Kidney (tissue), 22 donors: Measurements from ENCODE around the gene NOP53. TPM values are rescaled to one million over a fixed set of nuclear protein-coding genes. Genes with fewer than 3 reads are reported as not detected.

Source experiments
- DNase-seq, 5 donors: peaks; one replicate each; pipeline ENCODE4 v3.0.0-alpha.2; 2013 to 2020
- FAIRE-seq: peaks from 2 replicates; lab custom pipeline; 2012; peaks lifted over from hg19 to GRCh38; lab: Jason Lieb, UNC
- H3K27ac ChIP-seq, 2 donors: one replicate each; pipeline ENCODE4 v1.7.0; 2013; ENCODE audit warnings: low read depth in 2 of 2, low read length in 2 of 2, inconsistent platforms in 1 of 2
- H3K27me3 ChIP-seq: one replicate; pipeline ENCODE4 v1.7.1; 2013; ENCODE audit warnings: low read length, inconsistent platforms; ENCODE audit not compliant: control insufficient read depth, insufficient read depth
- H3K36me3 ChIP-seq, 3 donors: one replicate each; pipeline versions ENCODE4 v1.7.0 to v1.7.1; 2013; ENCODE audit warnings: low read length in 3 of 3, control low read depth in 1 of 3, inconsistent platforms in 1 of 3; ENCODE audit not compliant: insufficient read depth in 3 of 3, control insufficient read depth in 2 of 3
- H3K4me1 ChIP-seq, 3 donors: one replicate each; pipeline versions ENCODE4 v1.7.0 to v1.7.1; 2013; ENCODE audit warnings: low read length in 3 of 3, inconsistent platforms in 1 of 3, low read depth in 1 of 3; ENCODE audit not compliant: control insufficient read depth in 2 of 3, insufficient read depth in 2 of 3
- H3K4me3 ChIP-seq, 3 donors: one replicate each; pipeline versions ENCODE4 v1.7.0 to v1.8.1; 2013; ENCODE audit warnings: low read length in 3 of 3, control low read depth in 1 of 3, inconsistent platforms in 1 of 3
- H3K9ac ChIP-seq, 3 donors: one replicate each; pipeline versions ENCODE4 v1.7.0 to v1.7.1; 2013; ENCODE audit warnings: low read length in 3 of 3, control low read depth in 1 of 3, inconsistent platforms in 1 of 3
- H3K9me3 ChIP-seq, 3 donors: one replicate each; pipeline versions ENCODE4 v1.7.0 to v1.7.1; 2013; ENCODE audit warnings: low read length in 3 of 3, control low read depth in 1 of 3, inconsistent platforms in 1 of 3; ENCODE audit not compliant: control insufficient read depth in 2 of 3, insufficient read depth in 1 of 3
- intact Hi-C: fragments of 100-400 bp; cut with DNase I; formaldehyde crosslinking; loops from one replicate; pipeline ENCODE4 v1.11.1; 2022
- long read RNA-seq, 10 donors: library from polyadenylated mRNA in 1 of 10; unstranded in 1 of 10; transcript quantifications; one replicate each; pipeline ENCODE4 v2.0.0 and lab custom pipeline, GENCODE V29; 2021 to 2026
- polyA plus RNA-seq: library from polyadenylated mRNA; stranded (reverse); fragments of 350-450 nt; fragmentation: Illumina TruSeq; extraction: RNeasy Lipid Tissue Mini Kit (QIAGEN cat#74804); gene quantifications from one replicate; pipeline ENCODE4 v1.2.3, GENCODE V29; 2014; ENCODE audit warnings: low read depth, low replicate concordance; ENCODE audit not compliant: insufficient read depth
- total RNA-seq: library from RNA; stranded (reverse); fragmentation: NEBNext Ultra II Directional; extraction: Animal tissue kit (Norgen Biotek cat#: 25700); gene quantifications from one replicate; pipeline ENCODE4 v1.2.1, GENCODE V29; 2021
- TF ChIP-seq, protein P1 (sequence below): IDR thresholded peaks from 3 replicates; pipeline ENCODE4 v1.5.1; 2012; ENCODE audit warnings: mild to moderate bottlenecking, moderate library complexity, borderline replicate concordance; ENCODE audit not compliant: insufficient read depth; ENCODE audit errors: extremely low read depth
- donor health status: control.
- donor health status: control.
- donor health status: control.
- donor health status: control.
- donor health status: control.
- donor health status: DM: yes; HTN: yes; CAD: no.
- donor health status: Normal renal cell carcinoma (clear cell type).

Gene NOP53
- 305 TPM for total RNA-seq
- 258 TPM for polyA plus RNA-seq
- long read RNA-seq, donor 1, transcript NOP53-206 (2 exons, 265 nt) = minor isoform, 6 of 173 reads
- long read RNA-seq, donor 1, transcript NOP53-201 (13 exons, 1,528 nt) = major isoform, 108 of 173 reads
- long read RNA-seq, donor 1, partial matches to known transcripts = 59 of 173 reads
- long read RNA-seq, donor 1, other reads (novel, unspliced or antisense) = 0 of 173 reads
- long read RNA-seq, donor 2, transcript NOP53-201 (13 exons, 1,528 nt) = major isoform, 114 of 175 reads
- long read RNA-seq, donor 2, partial matches to known transcripts = 58 of 175 reads
- long read RNA-seq, donor 2, other reads (novel, unspliced or antisense) = 0 of 175 reads
- long read RNA-seq, donor 3, transcript NOP53-201 (13 exons, 1,528 nt) = major isoform, 132 of 194 reads
- long read RNA-seq, donor 3, partial matches to known transcripts = 56 of 194 reads
- long read RNA-seq, donor 3, other reads (novel, unspliced or antisense) = 0 of 194 reads
- long read RNA-seq, donor 4, transcript NOP53-201 (13 exons, 1,528 nt) = major isoform, 70 of 83 reads
- long read RNA-seq, donor 4, partial matches to known transcripts = 12 of 83 reads
- long read RNA-seq, donor 4, other reads (novel, unspliced or antisense) = 0 of 83 reads
- long read RNA-seq, donor 5, partial matches to known transcripts = 0 of 3 reads
- long read RNA-seq, donor 5, other reads (novel, unspliced or antisense) = 0 of 3 reads
- long read RNA-seq, donor 6, transcript NOP53-201 (13 exons, 1,528 nt) = major isoform, 48 of 83 reads
- long read RNA-seq, donor 6, partial matches to known transcripts = 30 of 83 reads
- long read RNA-seq, donor 6, other reads (novel, unspliced or antisense) = 0 of 83 reads
- long read RNA-seq, donor 7, transcript NOP53-206 (2 exons, 265 nt) = minor isoform, 126 of 421 reads
- long read RNA-seq, donor 7, transcript NOP53-201 (13 exons, 1,528 nt) = major isoform, 218 of 421 reads
- long read RNA-seq, donor 7, partial matches to known transcripts = 69 of 421 reads
- long read RNA-seq, donor 7, other reads (novel, unspliced or antisense) = 8 of 421 reads
- long read RNA-seq, donor 8, transcript NOP53-201 (13 exons, 1,528 nt) = major isoform, 117 of 192 reads
- long read RNA-seq, donor 8, transcript NOP53-206 (2 exons, 265 nt) = minor isoform, 12 of 192 reads
- long read RNA-seq, donor 8, partial matches to known transcripts = 61 of 192 reads
- long read RNA-seq, donor 8, other reads (novel, unspliced or antisense) = 0 of 192 reads
- long read RNA-seq, donor 9, transcript NOP53-206 (2 exons, 265 nt) = minor isoform, 8 of 147 reads
- long read RNA-seq, donor 9, transcript NOP53-201 (13 exons, 1,528 nt) = major isoform, 84 of 147 reads
- long read RNA-seq, donor 9, partial matches to known transcripts = 54 of 147 reads
- long read RNA-seq, donor 9, other reads (novel, unspliced or antisense) = 0 of 147 reads
- long read RNA-seq, donor 10, transcript NOP53-206 (2 exons, 265 nt) = minor isoform, 9 of 194 reads
- long read RNA-seq, donor 10, transcript NOP53-201 (13 exons, 1,528 nt) = major isoform, 96 of 194 reads
- long read RNA-seq, donor 10, partial matches to known transcripts = 86 of 194 reads
- long read RNA-seq, donor 10, other reads (novel, unspliced or antisense) = 0 of 194 reads

DNA sequence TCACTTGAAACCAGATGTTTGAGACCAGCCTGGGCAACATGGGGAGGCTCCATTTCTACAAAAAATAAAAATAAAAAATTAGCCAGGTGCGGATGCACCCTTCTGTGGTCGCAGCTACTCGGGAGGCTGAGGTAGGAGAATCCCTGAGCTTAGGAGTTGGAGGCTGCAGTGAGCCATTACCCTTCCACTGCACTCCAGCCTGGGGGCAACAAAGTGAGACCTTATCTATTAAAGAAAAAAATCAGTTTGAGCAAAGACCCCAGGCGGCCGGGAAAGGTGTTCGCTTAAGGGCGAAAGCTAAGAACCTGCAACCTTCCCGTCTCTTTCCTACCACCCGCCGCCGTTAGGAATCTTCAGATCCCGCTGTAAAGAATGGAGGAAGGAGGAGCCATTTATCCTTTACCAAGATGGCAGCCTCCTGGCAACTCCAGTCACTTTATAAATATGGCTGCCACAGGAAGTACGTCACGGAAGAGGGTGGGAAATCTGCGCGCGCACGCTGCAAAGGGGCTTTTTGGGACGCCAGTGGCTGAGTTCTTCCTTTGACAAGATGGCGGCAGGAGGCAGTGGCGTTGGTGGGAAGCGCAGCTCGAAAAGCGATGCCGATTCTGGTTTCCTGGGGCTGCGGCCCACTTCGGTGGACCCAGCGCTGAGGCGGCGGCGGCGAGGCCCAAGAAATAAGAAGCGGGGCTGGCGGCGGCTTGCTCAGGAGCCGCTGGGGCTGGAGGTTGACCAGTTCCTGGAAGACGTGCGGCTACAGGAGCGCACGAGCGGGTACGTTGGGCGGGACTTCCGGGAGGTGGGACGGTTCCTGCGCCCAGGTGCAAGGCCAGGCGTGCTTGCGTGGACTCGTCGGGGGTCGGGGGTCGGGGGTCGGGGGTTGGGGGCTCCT lies at the start of gene NOP53:
NOP53 (plus strand) TSS at position 537 of the 892 bp plus-strand sequence; CDS start at position 551, 14 bp downstream.
- TF ChIP-seq, protein P1, sequence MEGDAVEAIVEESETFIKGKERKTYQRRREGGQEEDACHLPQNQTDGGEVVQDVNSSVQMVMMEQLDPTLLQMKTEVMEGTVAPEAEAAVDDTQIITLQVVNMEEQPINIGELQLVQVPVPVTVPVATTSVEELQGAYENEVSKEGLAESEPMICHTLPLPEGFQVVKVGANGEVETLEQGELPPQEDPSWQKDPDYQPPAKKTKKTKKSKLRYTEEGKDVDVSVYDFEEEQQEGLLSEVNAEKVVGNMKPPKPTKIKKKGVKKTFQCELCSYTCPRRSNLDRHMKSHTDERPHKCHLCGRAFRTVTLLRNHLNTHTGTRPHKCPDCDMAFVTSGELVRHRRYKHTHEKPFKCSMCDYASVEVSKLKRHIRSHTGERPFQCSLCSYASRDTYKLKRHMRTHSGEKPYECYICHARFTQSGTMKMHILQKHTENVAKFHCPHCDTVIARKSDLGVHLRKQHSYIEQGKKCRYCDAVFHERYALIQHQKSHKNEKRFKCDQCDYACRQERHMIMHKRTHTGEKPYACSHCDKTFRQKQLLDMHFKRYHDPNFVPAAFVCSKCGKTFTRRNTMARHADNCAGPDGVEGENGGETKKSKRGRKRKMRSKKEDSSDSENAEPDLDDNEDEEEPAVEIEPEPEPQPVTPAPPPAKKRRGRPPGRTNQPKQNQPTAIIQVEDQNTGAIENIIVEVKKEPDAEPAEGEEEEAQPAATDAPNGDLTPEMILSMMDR = no peak
- Histone ChIP-seq H3K9me3 (no peaks in the 10 kb centered on the region), H3K4me3 (peak within 1 kb of the TSS; percentile 78 to 81 (median 80)), H3K9ac (peak within 1 kb of the TSS; percentile 55 to 80 (median 73)), H3K36me3 (peaks cover 3 to 23% (median 11%) of the 10 kb centered on the region in 3 donors), H3K27me3 (no peaks in the 10 kb centered on the region), H3K4me1 (peaks cover 0 to 17% (median 8%) of the 10 kb centered on the region in 3 donors), H3K27ac (peak within 1 kb of the TSS; percentile 99)
- intact Hi-C loops = no loop called here
- FAIRE-seq (no peak), DNase-seq (peak; percentile 98 to 99 (median 98))

DNA sequence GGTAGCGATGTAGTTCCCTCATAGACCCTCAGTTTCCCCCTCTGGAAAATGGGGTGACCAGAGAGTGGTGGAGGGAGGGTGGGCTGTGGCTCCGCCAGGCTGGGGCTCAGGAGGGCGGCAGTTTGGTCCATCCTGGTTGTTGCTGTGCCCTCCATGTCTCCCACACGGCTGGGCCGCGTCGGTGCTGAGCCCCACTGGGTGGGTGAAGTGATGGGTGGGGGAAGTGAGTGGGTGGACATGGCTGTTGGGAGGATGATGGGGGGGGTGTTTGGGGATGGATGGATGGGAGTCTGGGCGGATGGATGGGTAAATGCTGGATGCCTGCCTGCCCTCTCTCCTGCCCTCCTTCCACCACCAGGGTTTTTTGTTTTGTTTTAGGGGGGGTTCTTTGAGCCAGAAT lies 48.7 kb upstream of the NOP53 start:
- FAIRE-seq = no peak
- intact Hi-C loops = loop anchor here (5.0 to 10.0 kb wide), 2 partner anchors 259 to 402 kb away; no protein-coding TSS in a partner anchor
- H3K9me3 ChIP-seq = no peaks in the 10 kb centered on the region
- peaks cover 0 to 3% (median 0%) of the 10 kb centered on the region in 3 donors for H3K4me1 ChIP-seq
- TF ChIP-seq, protein P1 = no peak
- H3K36me3 ChIP-seq = peaks cover 0 to 8% (median 8%) of the 10 kb centered on the region in 3 donors
- H3K27ac ChIP-seq = no peak overlapping the region
- no peaks in the 10 kb centered on the region for H3K27me3 ChIP-seq
- no peak for DNase-seq
- no peak overlapping the region for H3K4me3 ChIP-seq
- H3K9ac ChIP-seq = no peak overlapping the region
